ENCODE measurements around the gene BUB1B.

DNA sequence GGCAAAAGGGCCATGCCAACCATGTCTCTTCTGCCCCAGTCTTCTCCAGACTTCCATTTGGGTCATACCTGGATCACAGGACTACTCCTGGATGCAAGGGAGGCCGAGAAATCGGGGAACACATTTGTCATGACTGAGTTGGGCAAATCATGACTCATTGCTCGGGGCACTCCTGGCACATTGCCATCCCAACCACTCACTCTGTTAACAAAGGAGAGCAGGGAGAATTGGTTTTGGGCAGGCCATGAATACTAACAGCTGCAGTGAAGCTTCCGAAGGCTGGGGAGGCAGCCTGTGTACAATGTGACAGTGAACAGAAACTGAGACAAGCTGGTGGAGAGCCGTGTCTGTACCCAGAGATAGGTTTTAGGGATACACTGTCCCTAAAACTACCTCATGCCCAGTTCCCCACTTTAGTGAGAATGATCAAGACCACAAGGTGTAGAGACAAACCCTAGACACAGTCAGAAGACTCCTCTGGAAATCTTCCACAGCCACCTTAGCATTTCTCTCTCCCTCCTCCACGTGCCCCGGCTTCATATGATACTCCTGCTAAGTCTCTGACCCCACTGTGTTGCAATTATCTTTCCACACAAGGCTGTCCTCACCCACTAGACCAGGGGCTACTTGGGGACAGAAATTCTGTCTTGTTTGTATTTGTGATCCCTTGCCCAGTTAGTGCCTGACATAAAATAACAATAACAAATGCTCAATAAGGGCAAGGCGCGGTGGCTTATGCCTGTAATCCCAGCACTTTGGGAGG, 10.5 kb upstream of the BUB1B start:
- TF ChIP-seq, protein P1, sequence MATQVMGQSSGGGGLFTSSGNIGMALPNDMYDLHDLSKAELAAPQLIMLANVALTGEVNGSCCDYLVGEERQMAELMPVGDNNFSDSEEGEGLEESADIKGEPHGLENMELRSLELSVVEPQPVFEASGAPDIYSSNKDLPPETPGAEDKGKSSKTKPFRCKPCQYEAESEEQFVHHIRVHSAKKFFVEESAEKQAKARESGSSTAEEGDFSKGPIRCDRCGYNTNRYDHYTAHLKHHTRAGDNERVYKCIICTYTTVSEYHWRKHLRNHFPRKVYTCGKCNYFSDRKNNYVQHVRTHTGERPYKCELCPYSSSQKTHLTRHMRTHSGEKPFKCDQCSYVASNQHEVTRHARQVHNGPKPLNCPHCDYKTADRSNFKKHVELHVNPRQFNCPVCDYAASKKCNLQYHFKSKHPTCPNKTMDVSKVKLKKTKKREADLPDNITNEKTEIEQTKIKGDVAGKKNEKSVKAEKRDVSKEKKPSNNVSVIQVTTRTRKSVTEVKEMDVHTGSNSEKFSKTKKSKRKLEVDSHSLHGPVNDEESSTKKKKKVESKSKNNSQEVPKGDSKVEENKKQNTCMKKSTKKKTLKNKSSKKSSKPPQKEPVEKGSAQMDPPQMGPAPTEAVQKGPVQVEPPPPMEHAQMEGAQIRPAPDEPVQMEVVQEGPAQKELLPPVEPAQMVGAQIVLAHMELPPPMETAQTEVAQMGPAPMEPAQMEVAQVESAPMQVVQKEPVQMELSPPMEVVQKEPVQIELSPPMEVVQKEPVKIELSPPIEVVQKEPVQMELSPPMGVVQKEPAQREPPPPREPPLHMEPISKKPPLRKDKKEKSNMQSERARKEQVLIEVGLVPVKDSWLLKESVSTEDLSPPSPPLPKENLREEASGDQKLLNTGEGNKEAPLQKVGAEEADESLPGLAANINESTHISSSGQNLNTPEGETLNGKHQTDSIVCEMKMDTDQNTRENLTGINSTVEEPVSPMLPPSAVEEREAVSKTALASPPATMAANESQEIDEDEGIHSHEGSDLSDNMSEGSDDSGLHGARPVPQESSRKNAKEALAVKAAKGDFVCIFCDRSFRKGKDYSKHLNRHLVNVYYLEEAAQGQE (IDR thresholded peaks at IDR 0.05; ENCODE audit: low read depth): no peak
- no peak for TF ChIP-seq ZNF274 (IDR thresholded peaks at IDR 0.05; ENCODE audit: low read depth, low read length)
- TF ChIP-seq POLR2AphosphoS5 (IDR thresholded peaks at IDR 0.05; ENCODE audit: low read depth, low read length): peak; percentile 27; the same call in 1 of the 2 replicates
- TF ChIP-seq, protein P2, sequence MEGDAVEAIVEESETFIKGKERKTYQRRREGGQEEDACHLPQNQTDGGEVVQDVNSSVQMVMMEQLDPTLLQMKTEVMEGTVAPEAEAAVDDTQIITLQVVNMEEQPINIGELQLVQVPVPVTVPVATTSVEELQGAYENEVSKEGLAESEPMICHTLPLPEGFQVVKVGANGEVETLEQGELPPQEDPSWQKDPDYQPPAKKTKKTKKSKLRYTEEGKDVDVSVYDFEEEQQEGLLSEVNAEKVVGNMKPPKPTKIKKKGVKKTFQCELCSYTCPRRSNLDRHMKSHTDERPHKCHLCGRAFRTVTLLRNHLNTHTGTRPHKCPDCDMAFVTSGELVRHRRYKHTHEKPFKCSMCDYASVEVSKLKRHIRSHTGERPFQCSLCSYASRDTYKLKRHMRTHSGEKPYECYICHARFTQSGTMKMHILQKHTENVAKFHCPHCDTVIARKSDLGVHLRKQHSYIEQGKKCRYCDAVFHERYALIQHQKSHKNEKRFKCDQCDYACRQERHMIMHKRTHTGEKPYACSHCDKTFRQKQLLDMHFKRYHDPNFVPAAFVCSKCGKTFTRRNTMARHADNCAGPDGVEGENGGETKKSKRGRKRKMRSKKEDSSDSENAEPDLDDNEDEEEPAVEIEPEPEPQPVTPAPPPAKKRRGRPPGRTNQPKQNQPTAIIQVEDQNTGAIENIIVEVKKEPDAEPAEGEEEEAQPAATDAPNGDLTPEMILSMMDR (IDR thresholded peaks at IDR 0.05 in 2 of 3, conservative IDR thresholded peaks at IDR 0.05 in 1 of 3; ENCODE audit: borderline replicate concordance in 1 of 3, insufficient read depth in 1 of 3, low read depth in 2 of 3, low read length in 2 of 3): no peak
- TF ChIP-seq POLR2A (IDR thresholded peaks at IDR 0.05; ENCODE audit: borderline replicate concordance, extremely low read depth, insufficient read depth, insufficient read length): no peak
- TF ChIP-seq ELF1 (IDR thresholded peaks at IDR 0.05; ENCODE audit: borderline replicate concordance, low read depth): no peak
- no peak for TF ChIP-seq RAD21 (IDR thresholded peaks at IDR 0.05; ENCODE audit: low read depth)
- TF ChIP-seq SIN3A (IDR thresholded peaks at IDR 0.05; ENCODE audit: low read depth): no peak
- TF ChIP-seq, protein P3, sequence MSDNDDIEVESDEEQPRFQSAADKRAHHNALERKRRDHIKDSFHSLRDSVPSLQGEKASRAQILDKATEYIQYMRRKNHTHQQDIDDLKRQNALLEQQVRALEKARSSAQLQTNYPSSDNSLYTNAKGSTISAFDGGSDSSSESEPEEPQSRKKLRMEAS (IDR thresholded peaks at IDR 0.05): no peak
- no peak for TF ChIP-seq EZH2 (IDR thresholded peaks at IDR 0.05)
- TF ChIP-seq, protein P4, sequence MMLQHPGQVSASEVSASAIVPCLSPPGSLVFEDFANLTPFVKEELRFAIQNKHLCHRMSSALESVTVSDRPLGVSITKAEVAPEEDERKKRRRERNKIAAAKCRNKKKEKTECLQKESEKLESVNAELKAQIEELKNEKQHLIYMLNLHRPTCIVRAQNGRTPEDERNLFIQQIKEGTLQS (IDR thresholded peaks at IDR 0.05): no peak
- TF ChIP-seq, protein P5, sequence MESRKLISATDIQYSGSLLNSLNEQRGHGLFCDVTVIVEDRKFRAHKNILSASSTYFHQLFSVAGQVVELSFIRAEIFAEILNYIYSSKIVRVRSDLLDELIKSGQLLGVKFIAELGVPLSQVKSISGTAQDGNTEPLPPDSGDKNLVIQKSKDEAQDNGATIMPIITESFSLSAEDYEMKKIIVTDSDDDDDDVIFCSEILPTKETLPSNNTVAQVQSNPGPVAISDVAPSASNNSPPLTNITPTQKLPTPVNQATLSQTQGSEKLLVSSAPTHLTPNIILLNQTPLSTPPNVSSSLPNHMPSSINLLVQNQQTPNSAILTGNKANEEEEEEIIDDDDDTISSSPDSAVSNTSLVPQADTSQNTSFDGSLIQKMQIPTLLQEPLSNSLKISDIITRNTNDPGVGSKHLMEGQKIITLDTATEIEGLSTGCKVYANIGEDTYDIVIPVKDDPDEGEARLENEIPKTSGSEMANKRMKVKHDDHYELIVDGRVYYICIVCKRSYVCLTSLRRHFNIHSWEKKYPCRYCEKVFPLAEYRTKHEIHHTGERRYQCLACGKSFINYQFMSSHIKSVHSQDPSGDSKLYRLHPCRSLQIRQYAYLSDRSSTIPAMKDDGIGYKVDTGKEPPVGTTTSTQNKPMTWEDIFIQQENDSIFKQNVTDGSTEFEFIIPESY (IDR thresholded peaks at IDR 0.05; ENCODE audit: extremely low read depth, insufficient replicate concordance, low read length): no peak
- peak; percentile 38; the same call in 1 of the 2 replicates for TF ChIP-seq SP1 (IDR thresholded peaks at IDR 0.05; ENCODE audit: low read depth)
- no peak for TF ChIP-seq EZH2phosphoT487 (IDR thresholded peaks at IDR 0.05; ENCODE audit: borderline replicate concordance)

Measured in HCT116 (cell line).